H1 (cell line): Measurements from ENCODE around the gene UGT1A7. TPM values are rescaled to one million over a fixed set of nuclear protein-coding genes. Genes with fewer than 3 reads are reported as not detected.

Experiments used
- BRCA1 ChIP-seq: IDR thresholded peaks from 2 replicates; pipeline ENCODE4 v1.6.1; 2012; ENCODE audit warnings: low read depth, low read length, improper control_type of control experiment
- CHD2 ChIP-seq: IDR thresholded peaks from 2 replicates; pipeline ENCODE4 v1.6.1; 2012; ENCODE audit warnings: low read length, improper control_type of control experiment
- SRF ChIP-seq: IDR thresholded peaks from 2 replicates; pipeline ENCODE4 v1.6.1; 2011; ENCODE audit warnings: mild to moderate bottlenecking, low read depth, low read length, moderate library complexity
- TAF7 ChIP-seq: optimal IDR thresholded peaks from 2 replicates; pipeline ENCODE3; 2011; ENCODE audit warnings: low read depth, mild to moderate bottlenecking, inconsistent platforms, low read length, moderate library complexity, borderline replicate concordance
- polyA plus RNA-seq, 7 experiments: library from polyadenylated mRNA; depleted of rRNA in 3 of 7; stranded (reverse) in 5 of 7; unstranded in 2 of 7; fragments of >200 nt in 5 of 7; fragments of 200-250 nt in 2 of 7; gene quantifications; 1 replicate in 5 of 7; 2 replicates in 1 of 7; 4 replicates in 1 of 7; pipeline versions ENCODE4 v1.2.1 to v1.2.3, GENCODE V29; 2011 to 2013; ENCODE audit warnings: missing spikeins in 2 of 7, mixed read lengths in 2 of 7
- total RNA-seq: library from RNA; stranded (reverse); fragmentation: NEBNext Ultra II Directional; extraction: Animal tissue kit (Norgen Biotek cat#: 25700); gene quantifications from 2 replicates; pipeline ENCODE4 v1.2.1, GENCODE V29; 2021
- TF ChIP-seq, protein P1 (sequence below): IDR thresholded peaks from 2 replicates; pipeline ENCODE4 v1.6.1; 2012; ENCODE audit warnings: low read length, inconsistent platforms

The UGT1A7 gene
- total and polyA plus RNA-seq, 2 of the 8 experiments (the other 6 are each of a cell fraction or from before 2014, with no cell fraction given) = not detected

GRCh38 chr2:233807966-233808935 lies 126.5 kb downstream of the UGT1A7 start (continued):
- TF ChIP-seq, protein P1, sequence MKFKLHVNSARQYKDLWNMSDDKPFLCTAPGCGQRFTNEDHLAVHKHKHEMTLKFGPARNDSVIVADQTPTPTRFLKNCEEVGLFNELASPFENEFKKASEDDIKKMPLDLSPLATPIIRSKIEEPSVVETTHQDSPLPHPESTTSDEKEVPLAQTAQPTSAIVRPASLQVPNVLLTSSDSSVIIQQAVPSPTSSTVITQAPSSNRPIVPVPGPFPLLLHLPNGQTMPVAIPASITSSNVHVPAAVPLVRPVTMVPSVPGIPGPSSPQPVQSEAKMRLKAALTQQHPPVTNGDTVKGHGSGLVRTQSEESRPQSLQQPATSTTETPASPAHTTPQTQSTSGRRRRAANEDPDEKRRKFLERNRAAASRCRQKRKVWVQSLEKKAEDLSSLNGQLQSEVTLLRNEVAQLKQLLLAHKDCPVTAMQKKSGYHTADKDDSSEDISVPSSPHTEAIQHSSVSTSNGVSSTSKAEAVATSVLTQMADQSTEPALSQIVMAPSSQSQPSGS = no peak
- no peak for TF ChIP-seq CHD2
- no peak for TF ChIP-seq SRF
- no peak for TF ChIP-seq TAF7
- TF ChIP-seq BRCA1 = no peak
